Left forelimb (tissue), 1 donor: Measurements from ENCODE around the gene STK24.

Experiments used
- DNase-seq: peaks from one replicate; pipeline ENCODE4 v3.0.0-alpha.2; 2018; ENCODE audit warnings: low spot score

STK24 gene

GRCh38 chr13:98489446-98490194 is 87.3 kb downstream of the STK24 start:
- no peak for DNase-seq

GRCh38 chr13:98488736-98489135 is 88.2 kb downstream of the STK24 start:
- DNase-seq, result no peak

GRCh38 chr13:98487522-98487921 is 89.4 kb downstream of the STK24 start:
- DNase-seq, result no peak

- no peak for DNase-seq
Observed at GRCh38 chr13:98487016-98487415, 89.9 kb downstream of the STK24 start.

- DNase-seq, result no peak
Observed at GRCh38 chr13:98486412-98486811, 90.5 kb downstream of the STK24 start.

- DNase-seq, result peak; percentile 34
Observed at GRCh38 chr13:98485561-98485960, 91.3 kb downstream of the STK24 start.

- peak; percentile 80 for DNase-seq
Observed at GRCh38 chr13:98484289-98485219, 92.4 kb downstream of the STK24 start.

- peak; percentile 65 for DNase-seq
Observed at GRCh38 chr13:98483601-98484288, 93.2 kb downstream of the STK24 start.

GRCh38 chr13:98482476-98483444 is 94.1 kb downstream of the STK24 start:
- peak; percentile 80 for DNase-seq

GRCh38 chr13:98480915-98481877 is 95.7 kb downstream of the STK24 start:
- peak; percentile 68 for DNase-seq

GRCh38 chr13:98479496-98480003 is 97.4 kb downstream of the STK24 start:
- DNase-seq, result peak; percentile 30

GRCh38 chr13:98478189-98479129 is 98.4 kb downstream of the STK24 start:
- peak; percentile 49 for DNase-seq

GRCh38 chr13:98476538-98476966 is 100.4 kb downstream of the STK24 start:
- DNase-seq, result peak; percentile 63

- no peak for DNase-seq
Observed at GRCh38 chr13:98476106-98476505, 100.8 kb downstream of the STK24 start.

- DNase-seq, result peak; percentile 60
Observed at GRCh38 chr13:98475522-98475921, 101.4 kb downstream of the STK24 start.

- peak; percentile 46 for DNase-seq
Observed at GRCh38 chr13:98474761-98475160, 102.1 kb downstream of the STK24 start.

- DNase-seq, result peak; percentile 45
Observed at GRCh38 chr13:98474292-98474691, 102.6 kb downstream of the STK24 start.

- no peak for DNase-seq
Observed at GRCh38 chr13:98473788-98474144, 103.1 kb downstream of the STK24 start.
